ENCODE data around the gene ATL3. TPM values are rescaled to one million over a fixed set of nuclear protein-coding genes. Genes with fewer than 3 reads are reported as not detected.

Gene ATL3
- total and polyA plus RNA-seq, 2 donors (not counting 3 experiments of a cell fraction or from before 2014, with no cell fraction given) = 21.7 to 70.2 TPM

- Histone ChIP-seq H3K36me3 (ENCODE audit: control insufficient read depth in 2 of 2, extremely low read depth in 1 of 2, insufficient read depth in 2 of 2, low read length in 2 of 2) (no peaks in the 10 kb centered on the region), H2AFZ (ENCODE audit: low read depth, low read length) (no peak overlapping the region), H3K9me3 (replicated peaks; ENCODE audit: control insufficient read depth, insufficient read depth, low read length) (no peaks in the 10 kb centered on the region), H3K4me1 (ENCODE audit: control insufficient read depth, extremely low read depth, insufficient read depth, low read length) (peaks cover 21% of the 10 kb centered on the region), H3K79me2 (ENCODE audit: control insufficient read depth, insufficient read depth, low read length) (peaks cover 41% of the 10 kb centered on the region), H3K4me3 (replicated peaks in 1 of 3; ENCODE audit: insufficient read depth in 1 of 3, low read depth in 1 of 3, low read length in 3 of 3) (no peak overlapping the region), H3K4me2 (ENCODE audit: insufficient read depth, low read length) (no peak overlapping the region), H3K27ac (ENCODE audit: insufficient read depth, low read depth, low read length) (no peak overlapping the region), H4K20me1 (replicated peaks; ENCODE audit: control insufficient read depth, extremely low read depth, insufficient read depth, low read length) (peaks cover 2% of the 10 kb centered on the region), H3K9ac (replicated peaks; ENCODE audit: extremely low read depth, insufficient read depth, low read length) (no peak overlapping the region), H3K27me3 (ENCODE audit: control insufficient read depth in 2 of 2, insufficient read depth in 2 of 2, low read length in 2 of 2) (no peaks in the 10 kb centered on the region), H3K9me1 (replicated peaks; ENCODE audit: control insufficient read depth, extremely low read depth, insufficient read depth, low read length) (no peaks in the 10 kb centered on the region)
- DNase-seq (ENCODE audit: low read depth, low spot score) = peak; percentile 49
- no peak for TF ChIP-seq EZH2 (IDR thresholded peaks at IDR 0.05; ENCODE audit: borderline replicate concordance, low read depth, low read length, severe bottlenecking)
- TF ChIP-seq POLR2AphosphoS5 (IDR thresholded peaks at IDR 0.05; ENCODE audit: insufficient read depth, low read depth, low read length) = no peak
- TF ChIP-seq FOS (IDR thresholded peaks at IDR 0.05; ENCODE audit: borderline replicate concordance, insufficient read depth, low read length) = no peak
- TF ChIP-seq MAX (IDR thresholded peaks at IDR 0.05; ENCODE audit: insufficient read depth, insufficient read length) = no peak
- no peak for TF ChIP-seq GATA2 (IDR thresholded peaks at IDR 0.05; ENCODE audit: insufficient read depth, insufficient read length, low read depth, low read length)
- no peak for TF ChIP-seq POLR2A (IDR thresholded peaks at IDR 0.05; ENCODE audit: low read depth, low read length)
- TF ChIP-seq CTCF (IDR thresholded peaks at IDR 0.05; ENCODE audit: extremely low read depth in 1 of 2, insufficient read depth in 1 of 2, low read depth in 1 of 2, low read length in 2 of 2) = no peak
- no peak for TF ChIP-seq MYC (IDR thresholded peaks at IDR 0.05; ENCODE audit: low read depth, low read length)
- TF ChIP-seq JUN (IDR thresholded peaks at IDR 0.05; ENCODE audit: borderline replicate concordance, insufficient read depth, insufficient read length, low read depth) = no peak
- ChIA-PET CTCF (interaction anchor here (1.4 to 2.0 kb wide), 2 partner anchors 32 to 34 kb away, joined by 3 to 5 read pairs; no protein-coding TSS in a partner anchor), POLR2A (no interaction called here)
- no peak for FAIRE-seq
- intact Hi-C loops (cut with micrococcal nuclease) = no loop called here
- no TSS peak for BruUV-seq (replicated peaks)
- dilution Hi-C loops (cut with MboI; ENCODE audit: extremely low pct_ligation_motif_present, low sequenced_read_pairs) = no loop called here
Measured at GRCh38 chr11:63705526-63705925, 34.4 kb upstream of the ATL3 start.

Data from endothelial cell of umbilical vein (primary cell).